ENCODE data around the gene NTM.

NTM gene

GRCh38 chr11:131642756-131643531 is 272.5 kb downstream of the NTM start:
- no peak for DNase-seq (ENCODE audit: low read depth)

- DNase-seq (ENCODE audit: low read depth): no peak
These were observed 273.9 kb downstream of the NTM start for GRCh38 chr11:131644204-131644795.

- no peak for DNase-seq (ENCODE audit: low read depth)
These were observed 274.8 kb downstream of the NTM start for GRCh38 chr11:131645237-131645636.

GRCh38 chr11:131649856-131650255 is 279.4 kb downstream of the NTM start:
- no peak for DNase-seq (ENCODE audit: low read depth)

GRCh38 chr11:131652231-131652630 is 281.8 kb downstream of the NTM start:
- no peak for DNase-seq (ENCODE audit: low read depth)

- DNase-seq (ENCODE audit: low read depth): no peak
These were observed 282.8 kb downstream of the NTM start for GRCh38 chr11:131653260-131653659.

- DNase-seq (ENCODE audit: low read depth): no peak
These were observed 284.4 kb downstream of the NTM start for GRCh38 chr11:131654849-131655248.

GRCh38 chr11:131656179-131656838 is 285.9 kb downstream of the NTM start:
- DNase-seq (ENCODE audit: low read depth): no peak

- DNase-seq (ENCODE audit: low read depth): no peak
These were observed 286.4 kb downstream of the NTM start for GRCh38 chr11:131656839-131657211.

- no peak for DNase-seq (ENCODE audit: low read depth)
These were observed 288.0 kb downstream of the NTM start for GRCh38 chr11:131658414-131658813.

- no peak for DNase-seq (ENCODE audit: low read depth)
These were observed 288.5 kb downstream of the NTM start for GRCh38 chr11:131658952-131659351.

GRCh38 chr11:131659931-131660330 is 289.5 kb downstream of the NTM start:
- DNase-seq (ENCODE audit: low read depth): no peak

- no peak for DNase-seq (ENCODE audit: low read depth)
These were observed 290.7 kb downstream of the NTM start for GRCh38 chr11:131661132-131661531.

- DNase-seq (ENCODE audit: low read depth): no peak
These were observed 292.0 kb downstream of the NTM start for GRCh38 chr11:131662317-131662972.

GRCh38 chr11:131662993-131663392 is 292.6 kb downstream of the NTM start:
- DNase-seq (ENCODE audit: low read depth): no peak

- DNase-seq (ENCODE audit: low read depth): no peak
These were observed 293.2 kb downstream of the NTM start for GRCh38 chr11:131663405-131664200.

- no peak for DNase-seq (ENCODE audit: low read depth)
These were observed 293.9 kb downstream of the NTM start for GRCh38 chr11:131664293-131664692.

- no peak for DNase-seq (ENCODE audit: low read depth)
These were observed 294.4 kb downstream of the NTM start for GRCh38 chr11:131664816-131665215.

- DNase-seq (ENCODE audit: low read depth): no peak
These were observed 295.0 kb downstream of the NTM start for GRCh38 chr11:131665344-131665968.

- no peak for DNase-seq (ENCODE audit: low read depth)
These were observed 295.6 kb downstream of the NTM start for GRCh38 chr11:131666006-131666405.

GRCh38 chr11:131666617-131667016 is 296.2 kb downstream of the NTM start:
- DNase-seq (ENCODE audit: low read depth): no peak

Measured in T follicular helper cell (primary cell).